SHP77 treated with DMSO at 0.1 percent for 48 hours (cell line): Measurements from ENCODE around the gene SKI.
"Not testable (repeated sequence)": the region's sequence is repeated elsewhere in the genome, so short reads cannot be mapped to it uniquely, and the experiment has no call there.

ENCODE experiments used
- DNase-seq: peaks from one replicate; lab custom pipeline; 2025; lab: John Stamatoyannopoulos, UW

The SKI gene

DNA sequence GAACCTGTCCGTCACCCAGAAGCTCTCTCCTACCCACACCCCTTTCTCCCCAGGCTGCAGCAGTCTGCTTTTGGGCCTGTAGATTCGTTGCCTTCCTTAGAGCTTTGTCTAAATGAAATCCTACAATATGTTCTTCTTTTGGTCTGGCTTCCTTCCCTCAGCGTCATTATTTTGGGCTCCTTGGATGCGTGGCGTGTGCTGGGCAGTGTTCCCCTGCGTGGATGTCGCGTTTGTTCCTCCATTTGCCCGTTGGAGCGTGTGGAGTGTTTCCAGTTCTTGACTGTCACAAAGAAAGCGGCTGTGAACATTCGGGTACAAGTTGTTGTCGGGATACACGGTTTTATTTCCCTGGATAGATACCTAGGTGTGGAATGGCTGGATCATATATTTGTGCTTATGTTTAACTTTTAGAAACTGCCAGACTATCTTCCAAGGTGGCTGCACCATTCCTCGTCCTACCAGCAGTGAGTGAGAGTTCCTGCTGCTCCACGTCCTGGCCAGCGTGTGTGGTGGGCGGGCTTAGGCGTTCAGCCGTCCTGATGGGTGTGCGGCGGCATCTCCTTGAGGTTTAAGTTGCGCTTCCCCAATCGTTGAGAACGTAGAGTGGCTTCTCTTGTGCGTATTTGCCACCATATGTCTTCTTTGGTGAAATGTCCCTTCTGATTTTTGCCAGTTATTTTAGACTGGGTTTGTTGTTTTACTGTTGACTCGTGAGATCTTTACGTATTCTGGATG lies 31.7 kb downstream of the SKI start:
- no peak for DNase-seq

DNA sequence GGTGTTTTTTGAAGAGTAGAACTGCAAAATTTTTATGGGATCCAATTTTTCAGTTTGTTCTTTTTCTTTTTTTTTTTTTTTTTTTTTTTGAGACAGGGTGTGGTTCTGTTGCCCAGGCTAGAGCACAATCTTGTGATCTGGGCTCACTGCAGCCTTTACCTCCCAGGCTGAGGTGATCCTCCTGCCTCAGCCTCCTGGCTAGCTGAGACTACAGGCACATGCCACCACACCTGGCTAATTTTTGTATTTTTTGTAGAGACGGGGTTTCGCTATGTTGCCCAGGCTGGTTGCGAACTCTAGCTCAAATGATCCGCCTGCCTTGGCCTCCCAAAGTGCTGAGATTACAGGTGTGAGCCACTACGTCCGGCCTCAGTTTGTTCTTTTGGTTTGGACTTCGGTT lies 32.4 kb downstream of the SKI start:
- not testable (repeated sequence) for DNase-seq

DNA sequence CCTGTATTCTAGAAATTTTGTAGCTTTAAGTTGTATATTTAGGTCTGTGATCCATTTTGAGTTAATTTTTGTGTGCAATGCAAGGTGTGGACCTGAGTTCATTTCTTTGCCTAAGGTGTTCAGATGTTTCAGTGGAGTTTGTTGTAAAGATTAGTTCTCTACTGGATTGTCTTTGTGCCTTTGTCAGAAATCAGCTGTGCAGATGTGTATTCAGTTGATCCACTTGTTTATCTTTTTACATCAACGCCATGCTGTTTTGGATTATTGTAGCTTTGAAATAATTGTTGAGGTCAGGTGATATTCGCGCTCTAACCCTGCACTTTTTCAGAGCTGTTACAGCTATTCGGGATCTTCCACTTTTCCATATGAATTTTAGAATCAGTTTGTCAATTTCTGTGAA lies 32.8 kb downstream of the SKI start:
- DNase-seq, result no peak

DNA sequence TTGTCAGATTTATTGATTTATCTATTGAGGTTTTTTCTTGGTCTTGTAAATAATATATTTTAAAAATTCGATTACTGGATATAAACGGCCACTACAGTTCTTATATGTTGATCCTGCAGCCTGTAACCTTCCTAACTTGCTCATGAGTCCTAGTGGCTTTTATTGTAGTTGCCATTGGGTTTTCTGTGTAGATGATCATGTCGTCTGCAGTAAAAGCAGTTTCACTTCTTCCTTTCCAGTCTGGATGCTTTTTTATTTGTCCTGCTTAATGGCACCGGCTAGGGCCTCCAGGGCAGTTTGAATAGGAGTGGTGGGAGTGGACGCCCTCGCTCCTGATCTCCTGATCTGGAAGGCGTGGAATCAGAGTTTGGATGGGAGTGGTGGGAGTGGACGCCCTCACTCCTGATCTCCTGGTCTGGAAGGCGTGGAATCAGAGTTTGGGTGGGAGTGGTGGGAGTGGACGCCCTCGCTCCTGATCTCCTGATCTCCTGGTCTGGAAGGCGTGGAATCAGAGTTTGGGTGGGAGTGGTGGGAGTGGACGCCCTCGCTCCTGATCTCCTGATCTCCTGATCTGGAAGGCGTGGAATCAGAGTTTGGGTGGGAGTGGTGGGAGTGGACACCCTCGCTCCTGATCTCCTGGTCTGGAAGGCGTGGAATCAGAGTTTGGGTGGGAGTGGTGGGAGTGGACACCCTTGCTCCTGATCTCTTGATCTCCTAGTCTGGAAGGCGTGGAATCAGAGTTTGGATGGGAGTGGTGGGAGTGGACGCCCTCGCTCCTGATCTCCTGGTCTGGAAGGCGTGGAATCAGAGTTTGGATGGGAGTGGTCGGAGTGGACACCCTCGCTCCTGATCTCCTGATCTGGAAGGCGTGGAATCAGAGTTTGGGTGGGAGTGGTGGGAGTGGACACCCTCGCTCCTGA lies 33.6 kb downstream of the SKI start:
- not testable (repeated sequence) for DNase-seq

DNA sequence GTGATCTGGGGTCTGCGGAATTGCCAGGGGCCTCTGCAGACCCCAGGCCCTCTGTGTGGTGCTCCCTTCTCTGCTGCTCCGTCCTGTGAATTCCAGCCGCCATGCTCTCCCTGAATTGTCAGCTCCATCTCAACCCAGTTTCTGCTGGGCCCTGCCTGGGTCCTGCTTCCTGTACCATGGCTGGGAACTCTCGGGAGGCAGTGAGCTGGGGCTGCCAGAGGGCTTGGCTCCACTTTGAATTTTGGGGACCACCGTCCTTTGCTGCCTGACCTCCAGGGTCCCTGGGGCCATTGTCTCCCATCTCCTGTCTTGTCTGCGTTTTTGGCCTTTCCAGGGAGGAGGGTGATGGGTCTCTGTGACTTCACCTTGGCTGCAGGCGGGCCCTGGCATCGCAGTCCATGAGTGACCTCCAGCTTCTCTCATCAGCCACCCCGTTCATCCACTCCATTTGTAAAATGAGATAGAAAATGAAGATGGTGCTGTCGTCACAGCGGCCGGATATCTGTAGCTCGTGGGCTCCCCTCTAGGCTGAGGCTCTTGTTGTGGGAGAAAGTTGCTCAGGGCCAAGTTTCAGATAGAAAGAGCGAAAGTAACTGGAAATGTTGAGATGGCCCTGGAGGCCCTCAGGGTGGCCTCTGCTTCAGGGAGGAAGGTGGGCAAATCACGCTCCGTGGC lies 38.3 kb downstream of the SKI start:
- no peak for DNase-seq

DNA sequence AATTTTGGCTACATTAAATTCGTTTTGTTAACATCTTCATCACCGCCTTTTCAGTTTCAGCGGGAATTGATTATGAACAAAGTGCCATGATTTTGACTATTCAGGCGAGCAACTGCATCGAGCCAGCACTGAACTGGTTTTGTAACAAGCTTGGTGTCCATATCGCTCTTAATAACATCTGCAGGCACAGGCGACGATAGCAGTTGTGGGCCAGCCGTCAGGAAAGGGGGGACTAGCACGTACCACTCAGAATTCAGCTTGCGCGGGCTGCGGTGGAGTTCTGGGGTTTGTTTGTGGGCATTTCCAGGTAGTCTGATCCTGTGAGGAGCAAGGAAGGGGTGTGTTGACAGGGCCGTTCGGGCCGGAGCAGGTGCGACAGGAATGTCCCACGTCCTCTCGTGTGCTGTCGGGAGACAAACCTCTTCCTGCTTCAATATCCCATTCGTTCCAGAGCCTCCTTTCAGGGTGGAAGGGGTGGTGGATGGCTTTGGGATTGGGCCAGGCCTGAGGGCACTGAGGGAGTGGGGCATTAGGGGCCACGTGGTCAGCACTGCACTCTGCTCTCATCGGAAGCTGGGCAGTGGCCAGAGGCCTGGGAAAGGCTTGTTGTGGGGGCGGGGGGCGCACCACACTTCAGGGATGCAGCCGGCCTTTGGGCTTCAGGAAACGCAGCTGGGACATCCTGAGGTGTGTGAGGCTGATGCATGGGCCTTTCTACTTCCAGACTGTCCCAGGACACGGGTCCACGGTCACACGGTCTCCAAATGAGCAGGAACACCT lies 39.1 kb downstream of the SKI start:
- DNase-seq, result no peak

DNA sequence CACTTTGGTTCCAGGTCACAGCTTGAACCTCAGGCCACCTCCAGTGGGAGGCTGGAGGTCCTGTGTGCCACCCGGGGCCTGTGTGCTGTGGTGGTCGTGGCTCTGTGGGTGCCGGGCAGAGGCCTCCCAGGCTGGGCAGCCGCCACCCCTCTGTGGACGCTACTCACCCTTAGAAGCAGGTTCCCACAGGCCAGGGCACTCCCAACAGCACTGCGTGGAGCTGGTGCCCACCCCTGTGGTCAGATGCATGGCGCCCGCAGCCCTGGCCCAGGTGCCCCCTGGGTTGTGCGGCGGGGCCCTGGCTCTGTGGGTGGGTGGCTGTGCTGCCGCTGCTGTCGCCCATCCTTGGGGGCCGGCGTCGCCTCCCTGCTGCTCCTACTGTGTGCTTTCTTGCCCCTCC lies 39.7 kb downstream of the SKI start:
- DNase-seq, result no peak

DNA sequence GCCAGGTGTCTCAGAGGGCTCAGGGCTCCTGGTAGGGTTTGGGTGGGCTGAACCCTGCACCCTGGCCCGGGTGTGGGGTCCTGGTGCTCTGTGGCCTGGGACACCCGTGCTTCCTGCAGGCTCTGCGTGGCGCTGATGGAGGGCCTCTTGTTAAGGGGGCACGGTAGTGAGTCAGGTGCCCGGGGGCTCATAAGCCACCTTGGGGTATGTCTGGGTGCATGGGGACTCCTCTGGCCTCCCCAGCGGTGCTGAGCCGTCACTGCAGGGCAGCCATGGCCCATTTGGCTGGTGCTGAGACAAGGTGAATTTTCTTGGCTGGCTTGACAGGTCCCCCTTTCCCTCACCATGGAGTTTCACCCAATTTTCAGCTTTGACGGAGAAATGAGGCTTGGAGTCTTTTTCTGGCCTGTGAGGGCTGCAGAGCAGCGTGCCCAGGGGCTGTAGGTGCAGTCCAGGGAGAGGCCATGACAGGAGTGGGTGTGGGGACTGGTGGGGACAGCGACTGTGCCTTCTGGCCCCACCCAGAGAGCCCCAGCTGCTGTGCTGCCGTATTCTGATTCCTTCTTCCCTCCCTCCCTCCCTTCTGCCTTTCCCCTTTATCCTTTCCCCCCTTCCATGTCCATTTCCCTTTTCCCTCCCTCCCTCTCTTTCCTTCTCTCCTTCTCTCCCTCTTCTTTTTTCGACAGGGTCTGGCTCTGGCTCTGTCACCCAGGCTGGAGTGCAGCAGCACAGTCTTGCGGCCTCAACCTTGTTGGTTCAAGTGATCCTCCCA lies 40.4 kb downstream of the SKI start:
- no peak for DNase-seq

DNA sequence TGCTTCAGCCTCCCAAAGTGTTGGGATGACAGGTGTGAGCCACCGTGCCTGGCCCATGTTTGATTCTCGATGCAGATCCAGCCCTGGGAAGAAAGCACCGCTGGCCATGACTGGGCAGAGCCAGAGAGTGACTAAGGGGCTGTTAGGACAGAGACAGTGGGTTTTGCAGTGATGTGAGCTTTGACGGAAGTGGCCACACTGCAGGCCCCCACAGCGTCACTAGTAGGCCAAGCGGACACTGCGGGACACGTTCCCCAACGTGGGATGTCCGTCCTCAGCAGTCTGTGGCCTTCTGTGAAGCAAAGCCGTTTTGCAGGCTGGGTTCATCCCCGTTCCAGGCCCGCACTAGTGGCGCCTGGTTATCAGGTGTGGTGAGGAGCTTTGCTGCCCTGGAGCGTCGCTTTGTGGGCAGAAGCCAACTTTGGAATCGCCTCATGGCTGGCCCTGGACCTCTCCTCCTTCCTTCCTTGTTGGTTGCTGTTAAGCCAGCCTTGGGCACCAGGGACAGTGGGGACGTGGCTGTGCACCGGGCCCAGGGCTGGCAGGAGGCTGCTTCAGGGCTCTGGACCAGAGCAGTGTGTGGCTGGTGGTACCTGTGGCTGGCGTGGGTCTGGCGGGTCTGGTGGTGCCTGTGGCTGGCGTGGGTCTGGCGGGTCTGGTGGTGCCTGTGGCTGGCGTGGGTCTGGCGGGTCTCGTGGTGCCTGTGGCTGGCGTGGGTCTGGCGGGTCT lies 41.2 kb downstream of the SKI start:
- DNase-seq, result no peak

DNA sequence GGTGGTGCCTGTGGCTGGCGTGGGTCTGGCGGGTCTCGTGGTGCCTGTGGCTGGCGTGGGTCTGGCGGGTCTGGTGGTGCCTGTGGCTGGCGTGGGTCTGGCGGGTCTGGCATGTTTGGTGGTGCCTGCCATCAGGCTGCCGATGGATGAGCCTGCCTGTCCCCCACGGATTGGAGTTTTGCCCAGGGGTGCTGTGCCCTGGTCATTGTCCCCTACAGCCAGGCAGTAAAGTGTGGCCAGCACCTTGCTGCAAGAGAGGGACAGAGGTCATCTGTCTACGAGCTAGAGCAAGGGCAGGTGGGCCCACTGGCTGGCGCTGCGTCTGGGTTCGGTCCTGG lies 41.8 kb downstream of the SKI start:
- no peak for DNase-seq

DNA sequence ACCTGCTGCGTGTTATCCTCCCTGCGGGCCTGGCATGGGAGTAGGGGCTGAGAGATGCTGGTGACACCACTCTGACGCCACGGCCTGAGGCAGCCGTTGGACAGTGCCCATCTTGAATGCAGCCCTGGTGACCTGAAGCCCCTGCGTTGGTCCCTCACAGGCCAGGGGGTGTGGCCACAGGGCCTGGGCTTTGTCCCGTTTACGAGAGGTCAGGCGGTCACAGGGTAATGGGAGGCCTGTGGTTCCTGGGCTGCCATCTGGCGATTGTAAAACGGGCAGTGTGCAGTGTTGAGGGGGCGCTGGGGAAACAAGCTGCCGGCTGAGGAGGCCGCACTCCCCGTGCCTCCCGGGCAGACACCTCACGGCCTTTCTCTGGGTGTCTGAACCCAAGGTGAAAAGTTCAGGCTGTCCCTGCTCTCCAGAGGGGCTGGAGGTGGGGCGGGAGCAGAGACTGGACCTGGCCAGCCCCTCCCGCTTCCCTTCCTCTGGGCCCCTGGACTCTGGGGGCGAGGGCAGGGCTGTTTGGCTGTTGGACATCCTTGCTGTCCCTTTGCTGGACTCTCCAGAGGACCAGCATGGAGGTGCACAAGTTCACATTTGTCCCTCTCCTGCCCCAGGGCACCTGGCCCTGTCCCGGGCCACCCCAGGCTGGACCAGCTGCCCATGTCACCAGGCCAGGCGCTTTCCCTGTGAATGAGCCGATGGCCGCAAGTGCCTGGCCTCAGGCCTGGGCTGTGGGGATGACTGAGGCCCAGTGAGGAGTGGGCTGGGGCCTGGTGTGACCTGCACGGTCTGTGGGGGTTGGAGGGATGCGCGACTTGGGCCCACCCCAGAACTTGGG lies 42.4 kb downstream of the SKI start:
- DNase-seq, result no peak

DNA sequence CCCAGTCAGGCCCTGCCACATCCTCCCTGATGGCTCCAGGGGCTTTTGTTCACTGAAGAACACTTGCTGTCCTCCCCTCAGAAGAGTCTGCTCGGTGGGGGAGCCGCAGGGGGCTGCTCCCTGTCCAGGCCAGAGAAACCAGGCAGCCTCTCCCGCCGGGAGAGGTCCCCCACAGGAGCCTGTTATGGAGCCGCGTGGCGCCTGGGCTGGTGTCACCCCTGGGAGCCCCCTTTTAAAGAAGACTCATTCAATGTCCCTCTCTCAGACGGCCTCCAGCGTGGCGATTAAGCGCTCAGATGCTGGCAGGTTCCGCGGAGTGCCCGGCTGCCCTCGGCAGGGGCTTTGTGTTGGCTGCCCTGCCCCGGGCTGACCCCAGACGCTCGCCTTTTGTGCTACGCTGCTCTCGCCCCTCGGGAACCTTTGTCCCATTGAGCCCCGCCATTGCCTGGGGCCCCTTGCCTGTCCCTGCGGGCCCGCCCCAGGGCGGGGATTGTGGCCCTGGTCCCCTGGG lies 43.1 kb downstream of the SKI start:
- DNase-seq, result no peak

DNA sequence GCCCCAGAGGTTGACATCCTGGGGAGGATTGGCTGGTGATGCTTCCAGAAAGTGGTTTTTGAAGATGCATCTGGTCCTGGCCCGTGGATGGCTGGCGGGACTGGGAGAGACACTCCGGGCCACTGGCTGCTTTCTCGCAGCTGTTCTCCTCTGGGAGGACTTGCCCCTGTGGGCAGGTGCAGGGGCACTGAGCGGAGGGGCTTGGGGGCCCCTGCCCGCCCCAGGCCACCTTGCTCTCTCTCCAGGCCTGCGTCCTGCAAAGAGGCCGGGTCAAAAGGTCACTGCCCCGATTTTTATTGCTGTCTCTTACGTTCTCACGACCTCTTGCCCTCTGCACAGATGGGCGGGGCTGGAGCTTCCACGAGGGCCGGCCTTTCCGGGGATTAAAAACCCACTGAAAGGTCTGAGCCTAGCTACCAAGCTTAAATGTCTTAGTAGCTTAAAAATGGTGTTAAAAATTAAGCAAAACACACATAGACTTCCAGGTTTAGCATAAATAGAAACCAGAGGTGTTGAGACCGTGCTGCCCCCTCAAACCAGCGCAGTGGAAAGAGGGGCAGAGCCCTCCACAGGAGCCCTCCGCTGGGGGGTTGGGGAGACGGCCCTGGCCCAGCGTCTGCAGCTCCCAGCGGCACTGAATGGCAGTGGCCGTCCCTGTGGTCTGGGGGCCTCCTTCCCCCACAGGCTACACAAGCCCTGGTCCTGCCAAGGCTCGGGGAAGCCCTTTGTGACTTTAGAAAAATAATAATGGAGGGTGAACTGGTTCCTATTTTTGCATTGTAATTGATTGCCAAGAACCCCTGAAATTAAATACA lies 43.9 kb downstream of the SKI start:
- DNase-seq, result no peak

DNA sequence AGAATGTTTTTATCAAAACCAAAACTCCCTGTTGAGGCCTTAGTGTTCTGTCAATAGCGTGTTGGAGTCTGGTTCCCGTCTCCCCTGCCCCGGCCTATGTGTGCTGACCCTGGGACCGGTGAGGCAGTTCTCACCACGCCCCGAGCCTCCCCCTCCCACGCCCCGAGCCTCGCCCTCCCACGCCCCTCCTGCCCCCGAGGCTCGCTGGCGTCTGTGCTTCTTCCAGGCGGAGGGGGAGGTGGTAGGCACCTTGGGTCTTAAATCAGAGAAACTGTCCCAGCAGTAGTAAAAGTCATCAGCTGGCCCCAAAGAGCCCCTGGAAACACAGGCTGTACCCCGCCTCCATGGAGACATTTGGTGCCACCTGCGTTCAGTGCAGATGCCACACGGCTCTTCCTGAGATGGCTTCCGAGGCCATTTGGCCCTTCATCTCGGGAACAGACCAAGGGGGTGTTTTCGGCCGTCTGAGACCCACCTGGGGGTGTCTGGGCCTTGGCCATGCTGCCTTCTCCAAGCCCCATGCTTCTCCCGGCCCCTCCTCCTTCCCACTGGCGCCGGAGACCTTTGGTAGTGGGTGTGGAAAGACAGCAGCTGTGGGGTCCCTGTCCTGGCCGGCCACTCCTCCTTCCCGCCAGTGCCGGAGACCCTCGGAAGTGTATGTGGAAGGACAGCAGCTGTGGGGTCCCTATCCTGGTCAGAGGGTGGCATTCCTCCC lies 44.7 kb downstream of the SKI start:
- DNase-seq, result no peak

DNA sequence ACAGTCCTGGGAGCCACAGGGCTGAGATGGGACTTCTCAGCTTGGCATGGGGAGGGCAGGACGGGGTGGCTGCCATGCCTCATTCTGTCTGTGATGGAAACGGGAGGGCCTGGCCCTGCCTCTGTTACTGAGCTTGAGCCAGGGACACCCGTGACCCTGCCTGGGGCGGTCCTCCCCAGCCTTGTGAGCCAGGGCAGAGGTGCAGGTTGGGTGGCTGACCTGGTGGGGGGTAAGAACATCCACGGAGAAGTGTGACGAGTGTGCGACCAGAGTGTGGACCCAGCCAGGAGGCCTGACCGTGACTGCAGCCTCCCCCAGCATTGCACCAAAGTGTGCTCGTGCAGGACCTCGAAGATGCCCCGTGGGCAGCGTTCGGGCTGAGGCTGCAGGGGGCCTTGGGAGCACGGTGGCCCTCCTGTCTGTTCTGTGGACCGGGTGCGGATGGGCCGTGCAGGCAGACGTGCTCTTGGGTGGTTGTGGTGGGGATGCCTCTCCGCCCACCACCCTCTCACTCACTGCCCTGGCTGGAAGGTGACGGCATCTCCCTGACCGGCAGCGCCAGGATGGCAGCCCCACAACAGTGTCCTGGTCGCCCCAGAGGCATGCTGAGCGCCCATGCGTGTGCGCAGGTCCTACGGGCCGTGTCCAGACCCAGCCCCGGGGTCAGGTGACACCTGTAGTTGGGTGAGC lies 45.4 kb downstream of the SKI start:
- DNase-seq, result no peak

DNA sequence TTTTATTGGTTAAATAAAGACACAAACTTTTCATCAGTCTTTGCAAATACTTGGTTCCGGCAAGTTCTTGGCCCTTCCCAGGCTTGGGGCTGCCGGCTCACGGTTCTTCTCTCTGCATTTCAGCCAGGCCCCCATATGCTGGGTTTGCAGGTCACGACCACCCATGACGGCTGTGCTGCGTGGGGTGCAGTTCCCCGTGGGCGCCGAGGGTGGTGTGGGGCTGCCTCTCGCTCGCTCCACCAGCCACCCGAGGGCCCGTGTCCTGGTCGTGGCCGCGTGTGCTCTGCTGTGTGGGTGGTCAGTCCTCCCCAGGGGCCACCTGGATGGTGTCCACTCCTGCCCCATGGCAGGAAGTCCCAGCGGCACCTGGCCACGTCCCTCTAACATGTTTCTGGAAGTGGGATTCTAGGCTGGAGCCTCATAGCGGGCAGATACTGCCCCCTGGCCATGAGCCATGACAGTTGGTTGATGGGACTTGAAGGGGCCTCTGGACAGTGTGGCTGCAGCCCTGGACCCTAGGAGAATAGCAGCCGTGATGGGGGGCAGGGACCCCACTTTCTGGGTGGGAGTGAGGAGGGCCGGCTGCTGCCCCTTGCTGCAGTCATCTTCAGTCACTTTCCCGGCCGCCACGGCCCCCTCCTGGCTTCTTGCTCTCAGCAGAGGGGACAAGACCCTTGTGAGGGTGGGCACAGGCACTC lies 46.3 kb downstream of the SKI start:
- no peak for DNase-seq
